HG03139 (cell line): ENCODE results near the gene OR56A4.
"Not testable (repeated sequence)": the region's sequence is repeated elsewhere in the genome, so short reads cannot be mapped to it uniquely, and the experiment has no call there.

Source experiments
- ATAC-seq: cut with Tn5 transposase; IDR thresholded peaks from one replicate; pipeline ENCODE4 v1.9.1; 2021; ENCODE audit not compliant: unreplicated experiment

Gene OR56A4

GRCh38 chr11:5966958-5967357, 39.8 kb downstream of the OR56A4 start:
- ATAC-seq = no peak

- ATAC-seq = not testable (repeated sequence)
These were observed 45.9 kb downstream of the OR56A4 start for GRCh38 chr11:5960704-5961320.

GRCh38 chr11:5955586-5955985, 51.2 kb downstream of the OR56A4 start:
- no peak for ATAC-seq
